Astrocyte of the spinal cord (primary cell): ENCODE measurements around the gene LRRC4C.

Experiments
- DNase-seq: peaks from one replicate; pipeline ENCODE4 v3.0.0; 2011; ENCODE audit warnings: low read depth, low spot score
- H3K4me3 ChIP-seq: 2 replicates; pipeline ENCODE4 v1.5.1; 2011; ENCODE audit warnings: low read depth, mild to moderate bottlenecking, low read length, moderate library complexity
- in situ Hi-C: cut with HindIII; loops from 2 replicates; pipeline ENCODE4 v1.10.0; 2017; ENCODE audit warnings: low sequenced_read_pairs
- TF ChIP-seq, protein P1 (sequence below): IDR thresholded peaks from 2 replicates; pipeline ENCODE4 v1.5.1; 2012; ENCODE audit warnings: low read depth, mild to moderate bottlenecking, low read length, inconsistent platforms

LRRC4C gene

DNA sequence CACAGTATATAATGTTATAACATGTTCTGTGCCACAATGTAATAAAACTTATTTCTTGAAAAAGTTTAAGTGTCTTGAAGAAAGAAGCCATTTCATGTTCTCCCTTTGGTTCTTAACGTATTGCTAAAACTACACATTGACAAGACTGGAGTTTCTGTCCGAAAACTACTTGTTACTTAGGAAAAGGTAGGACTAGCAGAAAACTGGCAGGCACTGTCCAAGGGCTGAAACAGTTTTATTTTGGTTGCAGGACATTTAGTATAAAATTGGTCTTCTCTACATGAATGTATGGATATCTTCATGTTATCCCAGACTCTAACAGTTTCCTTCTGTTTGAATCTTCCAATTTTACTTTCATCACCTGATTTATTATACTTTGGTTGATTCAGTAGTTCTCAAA lies 1027.1 kb downstream of the LRRC4C start:
- in situ Hi-C loops = no loop called here
- H3K4me3 ChIP-seq = no peak overlapping the region
- no peak for DNase-seq
- TF ChIP-seq, protein P1, sequence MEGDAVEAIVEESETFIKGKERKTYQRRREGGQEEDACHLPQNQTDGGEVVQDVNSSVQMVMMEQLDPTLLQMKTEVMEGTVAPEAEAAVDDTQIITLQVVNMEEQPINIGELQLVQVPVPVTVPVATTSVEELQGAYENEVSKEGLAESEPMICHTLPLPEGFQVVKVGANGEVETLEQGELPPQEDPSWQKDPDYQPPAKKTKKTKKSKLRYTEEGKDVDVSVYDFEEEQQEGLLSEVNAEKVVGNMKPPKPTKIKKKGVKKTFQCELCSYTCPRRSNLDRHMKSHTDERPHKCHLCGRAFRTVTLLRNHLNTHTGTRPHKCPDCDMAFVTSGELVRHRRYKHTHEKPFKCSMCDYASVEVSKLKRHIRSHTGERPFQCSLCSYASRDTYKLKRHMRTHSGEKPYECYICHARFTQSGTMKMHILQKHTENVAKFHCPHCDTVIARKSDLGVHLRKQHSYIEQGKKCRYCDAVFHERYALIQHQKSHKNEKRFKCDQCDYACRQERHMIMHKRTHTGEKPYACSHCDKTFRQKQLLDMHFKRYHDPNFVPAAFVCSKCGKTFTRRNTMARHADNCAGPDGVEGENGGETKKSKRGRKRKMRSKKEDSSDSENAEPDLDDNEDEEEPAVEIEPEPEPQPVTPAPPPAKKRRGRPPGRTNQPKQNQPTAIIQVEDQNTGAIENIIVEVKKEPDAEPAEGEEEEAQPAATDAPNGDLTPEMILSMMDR = no peak

DNA sequence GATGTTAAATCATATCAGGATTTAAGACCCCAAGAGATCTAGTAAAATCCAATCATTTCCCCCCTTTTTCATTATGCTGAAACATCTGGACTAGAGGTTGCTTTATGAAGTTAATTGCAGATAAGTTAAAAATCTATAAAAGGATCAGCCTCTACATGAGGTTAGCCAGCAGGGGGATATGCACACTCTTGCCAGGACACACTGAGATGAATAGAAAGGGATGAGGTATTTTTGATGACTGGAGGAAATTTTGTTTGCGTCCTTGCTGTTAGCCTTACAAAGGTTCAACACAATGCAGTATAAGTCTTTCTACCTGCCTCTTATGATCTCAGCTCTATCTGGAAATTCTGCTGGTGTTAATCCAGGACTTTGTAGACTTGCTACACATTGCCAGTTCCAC lies 1034.3 kb downstream of the LRRC4C start:
- DNase-seq = no peak
- TF ChIP-seq, protein P1 = no peak
- no peak overlapping the region for H3K4me3 ChIP-seq
- in situ Hi-C loops = no loop called here

DNA sequence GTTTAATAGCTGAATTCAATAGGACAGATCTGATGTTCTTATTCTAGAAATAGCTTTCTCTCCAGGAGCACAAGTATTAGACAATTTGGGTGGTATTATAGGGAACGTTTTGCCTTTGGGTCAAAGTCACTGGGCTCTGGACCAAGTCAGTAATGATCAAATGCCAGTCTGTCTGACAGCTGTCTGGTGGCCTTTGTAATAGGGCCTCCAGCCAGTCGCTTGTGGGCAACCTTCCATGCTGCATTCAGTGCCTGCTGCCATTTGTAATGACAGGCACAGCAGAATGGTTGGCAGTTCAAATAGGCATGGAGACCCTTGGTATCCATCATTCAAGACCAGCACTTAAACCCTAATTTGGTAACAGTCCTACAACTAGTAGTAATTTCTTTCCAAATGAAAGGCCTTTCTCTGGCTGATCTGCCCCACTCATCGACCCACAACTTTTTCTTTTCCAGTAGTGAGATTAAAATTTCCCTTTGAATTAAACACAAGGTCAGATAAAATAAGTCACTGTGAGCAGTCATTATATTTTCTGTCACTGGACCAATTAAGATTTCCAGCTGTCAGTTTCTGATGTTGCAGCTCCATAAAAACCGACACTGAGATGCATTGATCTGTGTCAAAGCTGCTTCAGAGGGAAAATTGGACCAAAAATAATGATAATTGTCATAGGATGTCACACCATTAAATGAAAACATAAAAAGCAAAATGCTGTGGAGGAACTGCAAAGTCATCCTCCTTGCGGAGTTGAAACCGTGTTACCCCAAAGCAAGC lies 1038.1 kb downstream of the LRRC4C start:
- DNase-seq = no peak
- in situ Hi-C loops = no loop called here
- H3K4me3 ChIP-seq = no peak overlapping the region
- TF ChIP-seq, protein P1 = no peak

DNA sequence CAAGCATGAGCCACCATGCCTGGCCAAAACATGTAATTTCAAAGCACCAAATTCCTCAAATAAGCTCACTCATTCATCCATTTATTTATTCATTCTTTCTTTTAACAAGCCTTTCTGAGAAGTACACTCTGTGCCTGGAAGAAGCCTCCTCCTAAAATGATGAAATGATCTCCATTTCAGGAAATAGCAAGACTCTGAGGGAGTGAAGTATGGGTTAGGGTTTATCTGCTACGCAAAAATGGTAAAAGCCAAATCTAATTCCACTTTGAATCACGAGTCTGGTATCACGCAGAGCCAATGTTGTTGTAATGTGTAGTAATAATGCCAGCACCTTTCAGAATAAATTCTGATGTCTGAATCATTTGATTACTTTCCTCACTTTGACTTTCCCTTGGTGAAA lies 1041.8 kb downstream of the LRRC4C start:
- no peak for DNase-seq
- TF ChIP-seq, protein P1 = no peak
- H3K4me3 ChIP-seq = no peak overlapping the region
- in situ Hi-C loops = no loop called here

DNA sequence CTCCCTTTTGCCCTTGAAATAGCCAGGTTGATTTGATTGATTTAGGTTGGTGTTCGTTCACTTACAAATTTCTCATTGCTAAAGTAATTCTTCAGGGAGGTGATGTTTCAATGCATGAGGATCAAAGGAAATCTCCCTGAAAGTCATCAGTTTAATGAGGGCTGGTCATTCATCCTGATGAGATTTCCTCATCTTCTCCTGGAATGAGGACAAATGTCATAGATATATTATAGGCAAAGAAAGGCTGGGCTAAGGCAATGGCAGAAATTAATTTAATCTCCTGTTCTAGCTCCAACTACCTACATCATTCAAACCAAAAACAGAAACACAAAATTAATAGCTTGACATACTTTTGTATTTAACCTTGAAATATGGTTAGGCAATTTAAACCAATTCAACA lies 1052.1 kb downstream of the LRRC4C start:
- no peak for DNase-seq
- TF ChIP-seq, protein P1 = no peak
- in situ Hi-C loops = no loop called here
- H3K4me3 ChIP-seq = no peak overlapping the region

DNA sequence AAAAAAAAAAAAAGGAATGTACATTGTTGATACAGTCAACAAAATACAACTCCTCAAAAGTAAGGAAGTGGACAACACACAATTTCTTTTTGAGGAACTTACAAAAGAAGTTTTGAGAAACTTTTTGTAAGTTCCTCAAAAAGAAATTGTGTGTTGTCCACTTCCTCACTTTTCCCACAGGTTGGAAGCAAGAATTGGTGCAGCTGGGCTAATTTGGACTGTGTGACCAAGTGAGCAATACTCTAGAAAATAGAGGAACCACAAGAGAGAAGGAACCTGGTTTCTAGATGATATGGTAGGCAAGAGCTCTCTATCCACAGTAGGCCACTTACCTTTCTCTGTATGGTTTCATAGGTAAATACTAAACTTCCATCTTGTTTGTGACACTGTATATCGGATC lies 1053.8 kb downstream of the LRRC4C start:
- H3K4me3 ChIP-seq = no peak overlapping the region
- TF ChIP-seq, protein P1 = no peak
- no peak for DNase-seq
- in situ Hi-C loops = no loop called here
